ENCODE results near the gene CEBPZOS. TPM values are rescaled to one million over a fixed set of nuclear protein-coding genes. Genes with fewer than 3 reads are reported as not detected.
"Not testable (repeated sequence)": the region's sequence is repeated elsewhere in the genome, so short reads cannot be mapped to it uniquely, and the experiment has no call there.

Gene CEBPZOS
- total RNA-seq, 2 experiments from 2014 or later, result 38.0 to 42.7 TPM

- CTCF ChIA-PET, result not testable (repeated sequence)
Observed at GRCh38 chr2:37225129-37225528, 28.8 kb downstream of the CEBPZOS start.

GRCh38 chr2:37226863-37227262, 30.6 kb downstream of the CEBPZOS start:
- POLR2A ChIA-PET, result no interaction called here

More at GRCh38 chr2:37225129-37225528, 28.8 kb downstream of the CEBPZOS start:
- POLR2A ChIA-PET, result not testable (repeated sequence)

DNA sequence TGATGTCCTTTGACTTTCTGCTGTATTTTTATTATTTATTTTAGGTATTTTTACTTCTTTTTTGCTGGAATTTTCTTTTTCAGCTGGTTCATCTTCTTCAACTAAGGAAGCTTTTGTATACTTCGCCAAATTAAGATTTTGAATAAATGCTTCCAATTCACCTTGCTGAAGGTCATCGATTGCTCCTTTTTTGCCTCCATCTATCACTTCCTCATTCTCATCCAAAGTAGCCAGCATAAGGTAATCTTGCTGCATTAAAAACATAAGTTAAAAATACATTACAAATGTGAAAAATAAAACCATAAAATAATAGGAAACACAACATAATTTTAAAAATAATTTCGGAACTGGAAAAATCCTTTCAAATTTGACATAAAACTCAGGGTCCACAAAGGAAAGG, 32.5 kb downstream of the CEBPZOS start:
- ChIA-PET POLR2A (no interaction called here), CTCF (no interaction called here)

More at GRCh38 chr2:37226863-37227262, 30.6 kb downstream of the CEBPZOS start:
- CTCF ChIA-PET, result no interaction called here

DNA sequence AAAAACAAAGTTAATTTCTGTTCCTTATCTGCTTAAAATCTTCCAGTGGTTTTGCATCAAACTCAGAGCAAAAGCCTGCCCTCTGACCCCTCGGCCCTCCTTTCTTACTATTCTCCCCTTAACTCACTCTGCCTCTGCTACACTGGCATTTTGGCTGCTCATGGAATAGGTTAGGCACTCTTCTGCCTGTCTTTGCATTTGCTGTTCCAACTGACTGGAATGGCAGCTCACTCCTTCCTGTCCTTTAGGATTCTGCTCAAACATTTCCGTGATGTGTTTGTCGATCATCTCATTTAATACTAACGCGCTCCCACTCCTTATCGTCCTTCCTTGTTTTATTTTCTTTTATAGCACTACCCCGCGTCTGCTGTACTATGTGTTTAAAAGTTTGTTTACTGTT, 34.3 kb downstream of the CEBPZOS start:
- POLR2A ChIA-PET, result no interaction called here
- CTCF ChIA-PET, result no interaction called here

GRCh38 chr2:37231241-37232130, 35.2 kb downstream of the CEBPZOS start, which contains the start of the genes CEBPZ and NDUFAF7:
Gene CEBPZ, minus strand, starts transcription at chr2:37231596. Its CDS starts 29 bp downstream, at chr2:37231567.
Gene NDUFAF7, plus strand, starts transcription at chr2:37231658. Its CDS starts 48 bp downstream, at chr2:37231706.
- CTCF ChIA-PET, result interaction anchor here (1.3 to 1.5 kb wide), 3 partner anchors 9 to 30 kb away, joined by 3 to 4 read pairs (median 4); no protein-coding TSS in a partner anchor

DNA sequence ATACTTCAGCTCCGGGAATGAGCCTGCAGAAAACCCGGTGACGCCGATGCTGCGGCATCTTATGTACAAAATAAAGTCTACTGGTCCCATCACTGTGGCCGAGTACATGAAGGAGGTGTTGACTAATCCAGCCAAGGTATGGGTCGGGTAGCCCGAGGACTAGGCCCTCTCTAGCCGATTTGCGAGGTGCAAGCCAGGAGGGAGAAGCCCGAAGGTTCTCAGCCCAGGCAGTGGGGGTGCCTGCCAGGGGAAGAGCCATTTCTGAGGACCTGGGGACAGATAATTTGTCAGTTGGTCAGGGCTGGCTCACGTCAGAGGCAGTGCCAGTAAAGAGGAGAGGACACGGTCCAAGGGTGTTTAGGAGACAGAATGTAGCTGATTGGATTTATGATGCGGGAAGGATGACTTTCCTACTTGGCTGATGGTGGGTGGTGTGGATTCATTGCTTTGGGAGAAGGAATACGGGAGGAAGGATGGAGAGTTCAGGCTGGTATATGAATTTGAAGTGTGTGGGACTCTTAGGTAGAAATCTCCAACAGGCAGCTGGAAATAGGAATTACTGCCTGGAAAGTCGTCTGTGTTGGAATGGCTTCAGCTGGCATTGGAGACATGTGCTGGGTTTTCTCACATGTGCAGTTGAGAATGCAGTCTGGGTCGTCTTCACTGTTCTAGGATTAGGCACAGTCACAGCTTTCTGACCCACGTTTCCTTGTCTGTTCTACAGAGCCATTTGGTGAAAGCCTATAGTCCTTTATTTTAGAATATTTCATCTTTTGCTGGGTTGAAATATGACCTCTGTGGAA, 36.0 kb downstream of the CEBPZOS start:
- CTCF ChIA-PET, result interaction anchor here (1.3 to 1.5 kb wide), 4 partner anchors 10 to 78 kb away, joined by 3 to 4 read pairs (median 4); no protein-coding TSS in a partner anchor
- POLR2A ChIA-PET, result interaction anchor here (0.6 to 1.5 kb wide), 6 partner anchors 8 to 393 kb away, joined by 3 to 5 read pairs (median 4); partner anchors contain the start of gene EIF2AK2

More at GRCh38 chr2:37231241-37232130, 35.2 kb downstream of the CEBPZOS start, which contains the start of the genes CEBPZ and NDUFAF7:
- POLR2A ChIA-PET, result interaction anchor here (0.6 to 1.5 kb wide), 6 partner anchors 9 to 394 kb away, joined by 3 to 5 read pairs (median 4); partner anchors contain the start of gene EIF2AK2

- POLR2A ChIA-PET, result interaction anchor here (0.6 to 1.3 kb wide), 2 partner anchors 11 to 77 kb away, joined by 3 to 14 read pairs; partner anchors contain the start of genes CEBPZ and NDUFAF7
- CTCF ChIA-PET, result no interaction called here
Observed at GRCh38 chr2:37243435-37243834, 47.1 kb downstream of the CEBPZOS start.

GRCh38 chr2:37244017-37244416, 47.7 kb downstream of the CEBPZOS start:
- ChIA-PET CTCF (no interaction called here), POLR2A (interaction anchor here (1.3 kb wide), 1 partner anchor 12 kb away, joined by 3 read pairs; the partner anchor contains the start of genes CEBPZ and NDUFAF7)

- POLR2A ChIA-PET, result interaction anchor here (1.3 kb wide), 1 partner anchor 13 kb away, joined by 3 read pairs; the partner anchor contains the start of genes CEBPZ and NDUFAF7
- CTCF ChIA-PET, result no interaction called here
Observed at GRCh38 chr2:37244755-37245154, 48.5 kb downstream of the CEBPZOS start.

DNA sequence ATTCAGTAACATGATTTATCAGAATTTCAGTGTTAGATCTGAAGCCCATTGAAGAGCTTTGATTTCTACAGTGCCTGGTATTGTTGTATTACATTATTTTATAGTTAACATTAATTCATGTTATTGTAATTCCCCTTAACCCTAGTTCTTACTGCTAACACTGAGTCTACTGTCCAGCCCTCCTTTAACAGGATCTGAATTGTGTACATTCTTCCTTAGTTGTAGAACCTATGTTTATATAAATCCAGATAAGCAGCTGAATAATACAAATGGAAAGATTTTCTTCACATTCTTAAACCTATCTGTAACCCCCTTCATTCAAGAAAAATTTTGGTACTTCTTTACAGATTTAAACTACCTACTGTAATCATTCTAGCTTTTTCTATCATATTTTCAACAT, 49.9 kb downstream of the CEBPZOS start:
- ChIA-PET POLR2A (interaction anchor here (1.0 kb wide), 1 partner anchor 14 kb away, joined by 4 read pairs; the partner anchor contains the start of genes CEBPZ and NDUFAF7), CTCF (interaction anchor here (0.5 kb wide), 1 partner anchor 13 kb away, joined by 5 read pairs; no protein-coding TSS in a partner anchor)

DNA sequence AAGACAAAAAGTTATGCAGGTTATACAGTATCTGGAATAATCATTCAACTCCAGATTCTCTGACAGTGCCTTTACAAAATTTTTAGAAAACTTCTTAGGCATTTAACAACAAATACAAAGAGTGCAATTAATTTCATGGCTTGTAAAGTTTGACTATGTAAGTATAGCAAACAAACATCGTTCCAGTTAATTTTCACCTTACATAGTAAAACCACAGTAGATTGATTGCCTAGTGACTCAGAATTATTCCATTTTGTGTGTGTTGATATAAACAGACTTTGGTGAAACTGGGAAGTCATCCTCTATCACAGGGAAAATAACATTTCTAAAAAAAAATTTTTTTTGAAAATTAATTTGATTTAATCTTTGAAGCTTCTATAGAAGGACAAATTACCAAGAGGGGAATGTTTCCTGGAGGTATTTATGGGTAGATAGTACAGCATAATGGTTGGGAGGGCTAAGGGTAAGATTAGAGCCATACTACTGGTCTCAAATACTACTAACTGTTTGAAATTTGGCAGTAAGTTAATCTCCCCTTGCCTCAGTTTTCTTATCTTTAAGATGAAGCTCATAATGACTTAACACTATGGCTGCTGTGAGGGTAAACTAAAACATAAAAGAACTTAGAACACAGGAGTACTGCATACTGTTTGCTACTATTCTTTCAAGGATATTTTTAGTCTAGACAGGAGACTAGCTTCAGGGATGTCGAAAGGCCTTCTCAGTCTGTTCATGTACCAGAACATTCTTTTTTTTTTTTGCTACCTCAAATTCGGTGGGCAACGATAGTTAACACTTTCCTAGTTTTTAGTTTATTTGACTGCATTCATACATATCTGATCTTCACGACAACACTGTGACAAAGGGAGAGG, 54.8 kb downstream of the CEBPZOS start:
- ChIA-PET POLR2A (no interaction called here), CTCF (no interaction called here)

Other genes starting within 250 kb of the CEBPZOS start
- 10 to 100 TPM; 25.6 to 27.9 TPM for gene STRN, start 230.0 kb upstream of the CEBPZOS start, total RNA-seq
- gene HEATR5B, start 112.1 kb upstream of the CEBPZOS start, total RNA-seq, result 10 to 100 TPM; 17.5 to 18.2 TPM
- gene GPATCH11, start 112.0 kb upstream of the CEBPZOS start, total RNA-seq, result 10 to 100 TPM; 16.3 to 17.4 TPM
- 10 to 100 TPM; 37.4 to 38.4 TPM for gene EIF2AK2, start 39.5 kb upstream of the CEBPZOS start, total RNA-seq
- not detected for gene SULT6B1, start 7.8 kb upstream of the CEBPZOS start, total RNA-seq
- gene CEBPZ, start 35.1 kb downstream of the CEBPZOS start, total RNA-seq, result 100 to 1,000 TPM; 103 to 105 TPM
- 10 to 100 TPM; 20.7 to 20.8 TPM for gene NDUFAF7, start 35.2 kb downstream of the CEBPZOS start, total RNA-seq
- 10 to 100 TPM; 61.0 to 67.1 TPM for gene PRKD3, start 128.3 kb downstream of the CEBPZOS start, total RNA-seq
- 1 to 10 TPM; 5.5 to 6.6 TPM for gene QPCT, start 148.1 kb downstream of the CEBPZOS start, total RNA-seq

All from activated CD8-positive, alpha-beta memory T cell treated with anti-CD3 and anti-CD28 coated beads for 36 hours (primary cell).